SH-SY5Y (cell line): ENCODE data around the gene SBK2.

ENCODE experiments used
- GATA2 ChIP-seq: IDR thresholded peaks from 2 replicates; pipeline ENCODE4 v1.6.1; 2011; ENCODE audit warnings: mild to moderate bottlenecking, low read depth, low read length
- GATA3 ChIP-seq: IDR thresholded peaks from 2 replicates; pipeline ENCODE4 v1.6.1; 2011; ENCODE audit warnings: low read depth, mild to moderate bottlenecking, low read length, moderate library complexity

DNA sequence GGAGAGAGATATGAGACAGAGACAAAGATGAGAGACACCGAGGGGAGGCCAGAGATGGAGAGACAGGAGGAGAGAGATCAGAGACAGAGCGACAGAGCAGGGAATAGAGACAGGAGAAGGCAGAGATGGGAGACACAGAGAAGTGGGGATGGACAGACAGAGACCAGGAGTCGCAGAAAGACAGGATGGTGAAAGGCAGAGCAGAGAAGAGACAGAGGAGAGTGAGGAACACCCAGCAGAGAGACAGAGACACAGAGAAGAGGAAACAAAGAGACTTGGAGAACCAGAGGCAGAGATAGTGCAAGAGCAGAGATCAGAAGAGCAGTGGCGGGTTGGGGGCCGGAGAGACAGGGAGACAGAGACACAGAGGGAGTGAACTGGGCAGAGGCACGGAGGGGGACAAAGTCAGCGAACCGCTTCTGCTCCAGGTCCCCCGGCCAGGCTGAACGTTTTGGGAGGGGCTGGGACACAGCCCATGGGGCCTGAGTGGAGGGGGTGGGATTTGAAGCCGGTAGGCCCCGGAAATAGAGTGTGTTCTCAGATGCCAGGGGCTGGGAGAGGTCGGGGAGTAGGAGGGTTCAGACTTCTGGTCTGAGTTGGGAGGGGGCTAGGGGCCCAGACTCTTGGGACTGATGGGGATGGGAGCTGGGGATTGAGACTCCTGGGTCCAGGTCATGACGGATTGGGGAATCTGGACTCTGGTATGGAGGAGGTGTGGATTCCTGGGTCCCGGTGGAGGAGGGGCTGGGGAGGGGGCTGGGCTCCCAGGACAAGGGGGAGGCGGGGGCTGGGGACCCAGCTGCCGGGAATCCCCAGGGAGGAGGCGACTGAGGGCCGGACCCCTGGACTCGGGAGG, 43.1 kb upstream of the SBK2 start:
- no peak for TF ChIP-seq GATA3
- no peak for TF ChIP-seq GATA2
